Trophoblast cell (in vitro differentiated cells and primary cell): ENCODE measurements around the gene ZNF518A.

Experiments used
- DNase-seq, 2 donors: peaks; one replicate each; pipeline ENCODE4 v3.0.0-alpha.2; 2016
- H2AFZ ChIP-seq: 2 replicates; pipeline ENCODE4 v1.6.1; 2013; ENCODE audit warnings: low read length, moderate library complexity, mild to moderate bottlenecking; ENCODE audit not compliant: insufficient read depth, poor library complexity
- H2AK5ac ChIP-seq: 2 replicates; pipeline ENCODE4 v1.6.1; 2013; ENCODE audit warnings: mild to moderate bottlenecking, low read length
- H2BK120ac ChIP-seq: 2 replicates; pipeline ENCODE4 v1.6.1; 2013; ENCODE audit warnings: low read length, mild to moderate bottlenecking, moderate library complexity; ENCODE audit not compliant: insufficient read depth, poor library complexity
- H2BK12ac ChIP-seq: 2 replicates; pipeline ENCODE4 v1.6.1; 2013; ENCODE audit warnings: mild to moderate bottlenecking, low read length, moderate library complexity
- H2BK5ac ChIP-seq: 2 replicates; pipeline ENCODE4 v1.6.1; 2013; ENCODE audit warnings: low read length, low read depth, moderate library complexity, mild to moderate bottlenecking; ENCODE audit not compliant: poor library complexity
- H3K14ac ChIP-seq: 2 replicates; pipeline ENCODE4 v1.6.1; 2013; ENCODE audit warnings: mild to moderate bottlenecking, low read length
- H3K18ac ChIP-seq: 2 replicates; pipeline ENCODE4 v1.6.1; 2013; ENCODE audit warnings: mild to moderate bottlenecking, low read length
- H3K23ac ChIP-seq: 2 replicates; pipeline ENCODE4 v1.6.1; 2013; ENCODE audit warnings: low read length
- H3K27ac ChIP-seq: 2 replicates; pipeline ENCODE4 v1.5.1; 2013; ENCODE audit warnings: low read depth, mild to moderate bottlenecking, inconsistent platforms, low read length, moderate library complexity
- H3K27me3 ChIP-seq: 2 replicates; pipeline ENCODE4 v1.6.1; 2013; ENCODE audit warnings: inconsistent platforms, mild to moderate bottlenecking, low read length, moderate library complexity; ENCODE audit not compliant: insufficient read depth
- H3K36me3 ChIP-seq, 2 experiments: 1 replicate in 1 of 2; 2 replicates in 1 of 2; pipeline ENCODE4 v1.6.1; 2013; ENCODE audit warnings: low read length in 2 of 2, mild to moderate bottlenecking in 2 of 2, moderate library complexity in 1 of 2; ENCODE audit not compliant: insufficient read depth in 2 of 2, control insufficient read depth in 1 of 2
- H3K4ac ChIP-seq: 2 replicates; pipeline ENCODE4 v1.6.1; 2013; ENCODE audit warnings: low read depth, mild to moderate bottlenecking, low read length, moderate library complexity
- H3K4me1 ChIP-seq, 2 experiments: 1 replicate in 1 of 2; 2 replicates in 1 of 2; pipeline ENCODE4 v1.6.1; 2013; ENCODE audit warnings: low read length in 2 of 2, mild to moderate bottlenecking in 2 of 2, moderate library complexity in 1 of 2; ENCODE audit not compliant: insufficient read depth in 2 of 2, control insufficient read depth in 1 of 2
- H3K4me2 ChIP-seq: 2 replicates; pipeline ENCODE4 v1.6.1; 2013; ENCODE audit warnings: inconsistent platforms, mild to moderate bottlenecking, low read length, moderate library complexity
- H3K4me3 ChIP-seq: 2 replicates; pipeline ENCODE4 v1.5.1; 2013; ENCODE audit warnings: mild to moderate bottlenecking, low read depth, low read length, inconsistent platforms
- H3K79me1 ChIP-seq: one replicate; pipeline ENCODE4 v1.6.1; 2013; ENCODE audit warnings: low read length
- H3K79me2 ChIP-seq: 2 replicates; pipeline ENCODE4 v1.6.1; 2013; ENCODE audit warnings: low read length, mild to moderate bottlenecking; ENCODE audit not compliant: control insufficient read depth, insufficient read depth, poor library complexity
- H3K9ac ChIP-seq: 2 replicates; pipeline ENCODE4 v1.6.1; 2013; ENCODE audit warnings: mild to moderate bottlenecking, low read length
- H3K9me3 ChIP-seq: 2 replicates; pipeline ENCODE4 v1.6.1; 2013; ENCODE audit warnings: low read depth, mild to moderate bottlenecking, control low read depth, inconsistent platforms, low read length; ENCODE audit not compliant: insufficient read depth
- H4K12ac ChIP-seq: 2 replicates; pipeline ENCODE4 v1.6.1; 2013; ENCODE audit warnings: low read depth, mild to moderate bottlenecking, low read length, moderate library complexity
- H4K8ac ChIP-seq: 2 replicates; pipeline ENCODE4 v1.6.1; 2013; ENCODE audit warnings: low read depth, mild to moderate bottlenecking, low read length, moderate library complexity
- H4K91ac ChIP-seq: one replicate; pipeline ENCODE4 v1.6.1; 2013; ENCODE audit warnings: low read depth, mild to moderate bottlenecking, low read length, moderate library complexity
- WGBS: extraction: QIAGEN DNeasy Blood & Tissue Kit; methylation state at CpG from one replicate; pipeline ENCODE4 v1.1.7; 2013; ENCODE audit warnings: missing lambda C conversion rate; ENCODE audit not compliant: insufficient read length, insufficient coverage; ENCODE audit errors: extremely low coverage; 5-methylcytosine and 5-hydroxymethylcytosine counted together

Gene ZNF518A

DNA sequence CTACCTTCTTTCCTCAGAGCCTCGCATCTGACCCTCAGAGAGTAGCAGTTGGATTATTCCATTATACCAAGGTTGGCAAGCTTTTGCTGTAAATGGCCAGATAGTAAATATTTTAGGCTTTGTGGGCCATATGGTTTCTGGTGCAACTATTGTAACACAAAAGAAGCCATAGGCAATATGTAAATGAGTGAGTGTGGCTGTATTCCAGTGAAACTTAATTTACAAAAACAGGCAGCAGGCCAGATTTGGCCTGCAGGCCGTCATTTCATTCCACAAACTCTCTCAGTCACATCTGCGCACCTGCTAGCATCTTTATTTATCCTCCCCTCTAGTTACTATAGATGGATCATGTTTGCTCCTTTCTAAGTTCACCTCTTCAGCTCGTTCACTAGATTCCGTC is 6.7 kb downstream of the ZNF518A start:
- Histone ChIP-seq H3K4me3 (no peak overlapping the region), H3K27ac (no peak overlapping the region), H3K14ac (no peak overlapping the region), H3K27me3 (no peaks in the 10 kb centered on the region), H2BK120ac (no peak overlapping the region), H2BK12ac (no peak overlapping the region), H4K91ac (no peak overlapping the region), H3K9ac (no peak overlapping the region), H2BK5ac (no peak overlapping the region), H3K36me3 (peaks cover 11 to 15% of the 10 kb centered on the region in 2 experiments), H2AK5ac (no peak overlapping the region), H3K18ac (no peak overlapping the region), H3K4me1 (no peaks in the 10 kb centered on the region), H3K9me3 (no peaks in the 10 kb centered on the region), H3K79me2 (no peaks in the 10 kb centered on the region), H3K23ac (no peak overlapping the region), H3K4me2 (no peak overlapping the region), H2AFZ (no peak overlapping the region), H3K79me1 (no peaks in the 10 kb centered on the region), H4K8ac (no peak overlapping the region), H4K12ac (no peak overlapping the region), H3K4ac (no peak overlapping the region)
- DNase-seq: no peak
- no CpG with 5 or more reads among the region's 5 CpGs for WGBS

DNA sequence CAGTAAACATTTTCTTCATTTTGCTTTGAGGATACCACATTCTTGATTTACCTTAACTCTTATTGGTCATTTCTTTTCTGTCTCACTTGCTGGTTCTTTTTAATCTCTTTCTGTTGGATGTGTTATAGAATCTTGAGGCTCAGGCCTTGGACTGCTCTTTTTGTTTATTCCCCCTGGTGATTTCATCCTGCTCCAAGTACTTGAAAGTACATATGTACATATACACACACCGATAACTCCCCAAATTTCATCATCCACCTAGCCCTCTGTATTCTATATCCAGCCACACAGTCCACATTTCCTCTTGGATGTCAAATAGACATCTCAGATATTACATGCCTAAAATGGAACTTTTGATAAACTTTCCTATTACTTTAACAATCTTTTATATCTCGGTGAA is 7.5 kb downstream of the ZNF518A start:
- Histone ChIP-seq H3K79me1 (no peaks in the 10 kb centered on the region), H3K14ac (no peak overlapping the region), H2AK5ac (no peak overlapping the region), H2BK12ac (no peak overlapping the region), H3K23ac (no peak overlapping the region), H3K27me3 (no peaks in the 10 kb centered on the region), H4K12ac (no peak overlapping the region), H3K36me3 (peaks cover 12 to 16% of the 10 kb centered on the region in 2 experiments), H4K91ac (no peak overlapping the region), H3K9ac (no peak overlapping the region), H3K4me1 (no peaks in the 10 kb centered on the region), H2BK120ac (no peak overlapping the region), H3K18ac (no peak overlapping the region), H3K4me2 (no peak overlapping the region), H3K27ac (no peak overlapping the region), H3K4me3 (no peak overlapping the region), H3K4ac (no peak overlapping the region), H2BK5ac (no peak overlapping the region), H3K9me3 (no peaks in the 10 kb centered on the region), H4K8ac (no peak overlapping the region), H3K79me2 (no peaks in the 10 kb centered on the region), H2AFZ (no peak overlapping the region)
- DNase-seq: no peak
- WGBS: no CpG with 5 or more reads among the region's 2 CpGs

DNA sequence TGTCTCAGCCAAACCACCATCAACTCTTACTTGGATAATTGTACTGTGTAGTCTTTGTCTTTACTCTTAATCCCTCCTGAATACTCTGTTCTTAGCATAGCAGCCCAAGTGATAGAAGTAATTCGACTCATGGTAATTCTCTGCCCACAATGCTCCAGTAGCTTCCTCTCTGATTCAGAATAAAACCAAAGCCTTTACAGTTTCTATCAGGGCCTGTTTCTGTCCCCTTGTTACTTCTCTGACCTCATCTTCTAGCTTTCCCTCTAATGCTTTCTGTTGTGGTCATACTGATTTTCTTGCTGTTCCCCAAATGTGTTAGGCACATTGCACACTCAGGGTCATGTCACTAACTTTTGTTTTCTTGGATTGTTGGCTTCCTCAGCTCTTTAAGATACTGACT is 8.0 kb downstream of the ZNF518A start:
- no peak overlapping the region for H2AK5ac ChIP-seq
- no peak overlapping the region for H2BK120ac ChIP-seq
- H3K14ac ChIP-seq: no peak overlapping the region
- H3K9me3 ChIP-seq: no peaks in the 10 kb centered on the region
- H3K36me3 ChIP-seq: peaks cover 16 to 19% of the 10 kb centered on the region in 2 experiments
- H3K23ac ChIP-seq: no peak overlapping the region
- no CpG with 5 or more reads among the region's 1 CpG for WGBS
- no peak overlapping the region for H2BK12ac ChIP-seq
- DNase-seq: no peak
- no peaks in the 10 kb centered on the region for H3K79me1 ChIP-seq
- no peak overlapping the region for H3K4me2 ChIP-seq
- no peaks in the 10 kb centered on the region for H3K4me1 ChIP-seq
- no peak overlapping the region for H3K4me3 ChIP-seq
- no peak overlapping the region for H4K12ac ChIP-seq
- H3K27ac ChIP-seq: no peak overlapping the region
- H2BK5ac ChIP-seq: no peak overlapping the region
- H3K27me3 ChIP-seq: no peaks in the 10 kb centered on the region
- H3K4ac ChIP-seq: no peak overlapping the region
- no peak overlapping the region for H3K9ac ChIP-seq
- H4K8ac ChIP-seq: no peak overlapping the region
- H3K18ac ChIP-seq: no peak overlapping the region
- no peak overlapping the region for H2AFZ ChIP-seq
- no peak overlapping the region for H4K91ac ChIP-seq
- no peaks in the 10 kb centered on the region for H3K79me2 ChIP-seq

GRCh38 chr10:96152437-96152836 is 22.3 kb downstream of the ZNF518A start:
- Histone ChIP-seq H2BK12ac (no peak overlapping the region), H3K4me2 (no peak overlapping the region), H3K27me3 (no peaks in the 10 kb centered on the region), H3K79me2 (no peaks in the 10 kb centered on the region), H3K4me1 (no peaks in the 10 kb centered on the region), H3K36me3 (peaks cover 10 to 17% of the 10 kb centered on the region in 2 experiments), H2AK5ac (no peak overlapping the region), H3K14ac (no peak overlapping the region), H2BK120ac (no peak overlapping the region), H3K27ac (no peak overlapping the region), H4K12ac (no peak overlapping the region), H3K79me1 (no peaks in the 10 kb centered on the region), H4K8ac (no peak overlapping the region), H4K91ac (no peak overlapping the region), H3K18ac (no peak overlapping the region), H2BK5ac (no peak overlapping the region), H3K4ac (no peak overlapping the region), H3K9ac (no peak overlapping the region), H3K4me3 (no peak overlapping the region), H3K23ac (no peak overlapping the region), H3K9me3 (no peaks in the 10 kb centered on the region), H2AFZ (no peak overlapping the region)
- DNase-seq: no peak
- no CpG with 5 or more reads among the region's 4 CpGs for WGBS
